Measurements from ENCODE around the gene CHCHD6. TPM values are rescaled to one million over a fixed set of nuclear protein-coding genes. Genes with fewer than 3 reads are reported as not detected.

Gene CHCHD6
- total RNA-seq, 1 donor from 2014 or later, result 17.2 TPM

DNA sequence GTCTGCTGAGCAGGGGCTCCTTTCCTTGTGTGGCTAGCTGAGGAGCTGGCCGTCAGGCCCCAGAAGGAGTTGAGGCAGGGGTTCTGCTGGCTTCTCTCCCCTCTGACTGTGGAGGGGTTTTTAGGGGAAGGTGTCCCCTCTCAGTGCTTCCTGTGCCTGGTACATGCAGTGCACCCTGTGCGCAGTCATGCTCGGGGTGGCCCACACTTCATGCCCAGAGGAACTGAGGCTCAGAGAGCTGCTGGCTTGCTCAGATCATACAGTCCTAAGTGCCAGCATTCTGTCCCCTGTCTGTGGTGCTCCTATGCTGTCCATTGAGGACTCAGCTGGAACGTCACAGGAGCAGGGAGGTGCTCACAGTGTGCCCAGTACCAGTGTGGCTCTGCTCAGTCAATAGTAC is 211.0 kb downstream of the CHCHD6 start:
- no peak overlapping the region for H3K27ac Mint-ChIP-seq (ENCODE audit: unreplicated experiment)
- H3K27me3 Mint-ChIP-seq (ENCODE audit: unreplicated experiment), result peaks cover 1% of the 10 kb centered on the region
- H3K36me3 Mint-ChIP-seq (ENCODE audit: unreplicated experiment), result peaks cover 4% of the 10 kb centered on the region
- no peak overlapping the region for H3K4me3 Mint-ChIP-seq (ENCODE audit: unreplicated experiment)
- peaks cover 2% of the 10 kb centered on the region for H3K4me1 Mint-ChIP-seq (ENCODE audit: low read depth, unreplicated experiment)
- TF ChIP-seq CTCF (IDR thresholded peaks at IDR 0.05; ENCODE audit: partially characterized antibody, unreplicated experiment), result no peak
- DNase-seq, result no peak
- peaks cover 4% of the 10 kb centered on the region for H3K9me3 Mint-ChIP-seq (ENCODE audit: unreplicated experiment)

- no peaks in the 10 kb centered on the region for H3K9me3 Mint-ChIP-seq (ENCODE audit: unreplicated experiment)
- TF ChIP-seq CTCF (IDR thresholded peaks at IDR 0.05; ENCODE audit: partially characterized antibody, unreplicated experiment), result no peak
- DNase-seq, result no peak
- H3K4me1 Mint-ChIP-seq (ENCODE audit: low read depth, unreplicated experiment), result peaks cover 2% of the 10 kb centered on the region
- H3K27me3 Mint-ChIP-seq (ENCODE audit: unreplicated experiment), result peaks cover 1% of the 10 kb centered on the region
- H3K27ac Mint-ChIP-seq (ENCODE audit: unreplicated experiment), result no peak overlapping the region
- no peak overlapping the region for H3K4me3 Mint-ChIP-seq (ENCODE audit: unreplicated experiment)
- peaks cover 12% of the 10 kb centered on the region for H3K36me3 Mint-ChIP-seq (ENCODE audit: unreplicated experiment)
Measured at GRCh38 chr3:126916546-126916945, 212.5 kb downstream of the CHCHD6 start.

- Mint-ChIP-seq H3K4me1 (ENCODE audit: low read depth, unreplicated experiment) (peaks cover 2% of the 10 kb centered on the region), H3K27me3 (ENCODE audit: unreplicated experiment) (peaks cover 1% of the 10 kb centered on the region), H3K36me3 (ENCODE audit: unreplicated experiment) (peaks cover 12% of the 10 kb centered on the region), H3K4me3 (ENCODE audit: unreplicated experiment) (no peak overlapping the region), H3K9me3 (ENCODE audit: unreplicated experiment) (no peaks in the 10 kb centered on the region), H3K27ac (ENCODE audit: unreplicated experiment) (no peak overlapping the region)
- DNase-seq, result no peak
- TF ChIP-seq CTCF (IDR thresholded peaks at IDR 0.05; ENCODE audit: partially characterized antibody, unreplicated experiment), result no peak
Measured at GRCh38 chr3:126917232-126917804, 213.3 kb downstream of the CHCHD6 start.

DNA sequence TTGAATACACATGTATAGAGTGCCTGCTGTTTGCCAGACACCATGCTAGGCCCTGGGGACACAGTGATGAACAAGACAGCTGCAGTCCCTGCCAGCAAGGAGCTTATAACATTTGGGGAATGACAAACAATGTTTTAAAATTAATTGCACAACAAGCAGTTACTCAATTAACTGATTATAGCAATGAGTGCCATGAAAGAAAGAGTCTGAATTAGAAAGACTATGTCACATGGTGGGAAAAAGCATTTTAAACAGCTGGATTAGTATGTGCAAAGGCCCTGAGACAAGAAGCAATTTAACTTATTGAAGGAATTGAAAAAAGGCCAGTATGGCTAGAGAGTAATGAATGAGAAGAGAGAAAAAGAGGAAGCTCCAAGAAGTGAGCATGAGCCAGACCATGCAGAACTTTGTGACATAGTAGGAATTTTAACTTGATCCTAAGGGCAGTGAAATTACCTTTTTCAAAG is 214.3 kb downstream of the CHCHD6 start:
- peaks cover 12% of the 10 kb centered on the region for H3K36me3 Mint-ChIP-seq (ENCODE audit: unreplicated experiment)
- TF ChIP-seq CTCF (IDR thresholded peaks at IDR 0.05; ENCODE audit: partially characterized antibody, unreplicated experiment), result no peak
- H3K4me3 Mint-ChIP-seq (ENCODE audit: unreplicated experiment), result no peak overlapping the region
- no peak overlapping the region for H3K27ac Mint-ChIP-seq (ENCODE audit: unreplicated experiment)
- no peak for DNase-seq
- H3K27me3 Mint-ChIP-seq (ENCODE audit: unreplicated experiment), result peaks cover 1% of the 10 kb centered on the region
- H3K9me3 Mint-ChIP-seq (ENCODE audit: unreplicated experiment), result no peaks in the 10 kb centered on the region
- peaks cover 2% of the 10 kb centered on the region for H3K4me1 Mint-ChIP-seq (ENCODE audit: low read depth, unreplicated experiment)

GRCh38 chr3:126921085-126921824 is 217.2 kb downstream of the CHCHD6 start:
- TF ChIP-seq CTCF (IDR thresholded peaks at IDR 0.05; ENCODE audit: partially characterized antibody, unreplicated experiment), result no peak
- no peak overlapping the region for H3K27ac Mint-ChIP-seq (ENCODE audit: unreplicated experiment)
- peaks cover 12% of the 10 kb centered on the region for H3K36me3 Mint-ChIP-seq (ENCODE audit: unreplicated experiment)
- H3K9me3 Mint-ChIP-seq (ENCODE audit: unreplicated experiment), result no peaks in the 10 kb centered on the region
- DNase-seq, result no peak
- H3K4me3 Mint-ChIP-seq (ENCODE audit: unreplicated experiment), result no peak overlapping the region
- peaks cover 3% of the 10 kb centered on the region for H3K27me3 Mint-ChIP-seq (ENCODE audit: unreplicated experiment)
- peaks cover 15% of the 10 kb centered on the region for H3K4me1 Mint-ChIP-seq (ENCODE audit: low read depth, unreplicated experiment)
